PC-9 (cell line): ENCODE results near the gene IRAK2. TPM values are rescaled to one million over a fixed set of nuclear protein-coding genes. Genes with fewer than 3 reads are reported as not detected.
A peak's percentile ranks its signal among the peaks of the same experiment; 100 is the strongest.

Source experiments
- BruUV-seq: library from RNA; stranded (reverse); fragments of 400-500 nt; replicated peaks from 2 replicates; lab custom pipeline; 2021; lab: Mats Ljungman, UMichigan
- CTCF ChIA-PET: fragments of 300-600 bp; sonication (Branson Sonifier 250); formaldehyde crosslinking; loops from one replicate; lab custom pipeline; 2022; ENCODE audit warnings: antibody characterized with exemption; lab: Charles Lee
- POLR2A ChIA-PET: fragments of 300-600 bp; sonication (Branson Sonifier 250); formaldehyde crosslinking; loops from one replicate; lab custom pipeline; 2022; ENCODE audit warnings: antibody characterized with exemption; ENCODE audit not compliant: unreplicated experiment; lab: Charles Lee
- DNase-seq, 2 experiments: peaks; one replicate each; pipeline versions ENCODE4 v3.0.0 to v3.0.0-alpha.2; 2015 to 2022; ENCODE audit warnings: mixed read lengths in 1 of 2
- H2AFZ ChIP-seq: fragments of 200-600 bp; sonication (generic); 2 replicates; pipeline ENCODE4 v1.8.1; 2017; ENCODE audit warnings: antibody characterized with exemption
- H3F3A ChIP-seq: fragments of 200-600 bp; sonication (generic); 2 replicates; pipeline ENCODE4 v1.8.1; 2017; ENCODE audit warnings: antibody characterized with exemption, mild to moderate bottlenecking, low read depth; ENCODE audit not compliant: insufficient read depth
- H3K27ac ChIP-seq: fragments of 200-600 bp; sonication (generic); 2 replicates; pipeline ENCODE4 v1.6.1; 2016; ENCODE audit warnings: mixed run types
- H3K27me3 ChIP-seq: fragments of 200-600 bp; sonication (generic); 2 replicates; pipeline ENCODE4 v1.6.1; 2016; ENCODE audit warnings: low read depth, mixed run types; ENCODE audit not compliant: insufficient read depth
- H3K36me3 ChIP-seq: fragments of 200-600 bp; sonication (generic); 2 replicates; pipeline ENCODE4 v1.6.1; 2016; ENCODE audit warnings: low read depth, mixed run types
- H3K4me1 ChIP-seq: fragments of 200-600 bp; sonication (generic); replicated peaks from 2 replicates; pipeline ENCODE4 v1.6.1; 2016; ENCODE audit warnings: mixed run types; ENCODE audit not compliant: insufficient read depth
- H3K4me2 ChIP-seq: fragments of 200-600 bp; sonication (generic); 2 replicates; pipeline ENCODE4 v1.6.1; 2017; ENCODE audit warnings: mixed run types
- H3K4me3 ChIP-seq: fragments of 200-600 bp; sonication (generic); 2 replicates; pipeline ENCODE4 v1.6.1; 2016; ENCODE audit warnings: mixed run types
- H3K79me2 ChIP-seq: fragments of 200-600 bp; sonication (generic); 2 replicates; pipeline ENCODE4 v1.6.1; 2017; ENCODE audit warnings: low read depth, mixed run types
- H3K9me2 ChIP-seq: fragments of 200-600 bp; sonication (generic); 2 replicates; pipeline ENCODE4 v1.8.1; 2017; ENCODE audit warnings: mild to moderate bottlenecking; ENCODE audit not compliant: insufficient read depth
- H3K9me3 ChIP-seq: fragments of 200-600 bp; sonication (generic); 2 replicates; pipeline ENCODE4 v1.8.1; 2016; ENCODE audit warnings: low read depth; ENCODE audit not compliant: insufficient read depth
- H4K20me1 ChIP-seq: fragments of 200-600 bp; sonication (generic); 2 replicates; pipeline ENCODE4 v1.8.1; 2017; ENCODE audit not compliant: insufficient read depth
- EZH2 ChIP-seq: fragments of 200-600 bp; sonication (generic); IDR thresholded peaks from 2 replicates; pipeline ENCODE4 v1.8.0; 2017; ENCODE audit warnings: antibody characterized with exemption, low read depth
- intact Hi-C: fragments of 100-400 bp; cut with micrococcal nuclease; formaldehyde crosslinking; loops from one replicate; pipeline ENCODE4 v1.10.0; 2022; ENCODE audit not compliant: unreplicated experiment
- total RNA-seq: library from RNA; stranded (reverse); gene quantifications from 2 replicates; pipeline ENCODE4 v1.2.3, GENCODE V29; 2021
- TF ChIP-seq, protein P1 (sequence below): fragments of 200-600 bp; sonication (generic); conservative IDR thresholded peaks from 2 replicates; pipeline ENCODE4 v1.6.1; 2017; ENCODE audit warnings: mixed run types, antibody characterized with exemption, mild to moderate bottlenecking, moderate library complexity

Gene IRAK2
- total RNA-seq, 1 experiment from 2014 or later = 2.7 TPM

- H3K36me3 ChIP-seq = peaks cover 18% of the 10 kb centered on the region
- no peak overlapping the region for H2AFZ ChIP-seq
- no peaks in the 10 kb centered on the region for H3K9me3 ChIP-seq
- intact Hi-C loops = loop anchor here (2.0 kb wide), 2 partner anchors 17 to 41 kb away; partner anchors contain the start of gene IRAK2
- peaks cover 71% of the 10 kb centered on the region for H3K4me1 ChIP-seq
- H3K27ac ChIP-seq = peak overlapping the region; percentile 97
- no peaks in the 10 kb centered on the region for H4K20me1 ChIP-seq
- no peaks in the 10 kb centered on the region for H3K9me2 ChIP-seq
- no peak for TF ChIP-seq EZH2
- TF ChIP-seq, protein P1, sequence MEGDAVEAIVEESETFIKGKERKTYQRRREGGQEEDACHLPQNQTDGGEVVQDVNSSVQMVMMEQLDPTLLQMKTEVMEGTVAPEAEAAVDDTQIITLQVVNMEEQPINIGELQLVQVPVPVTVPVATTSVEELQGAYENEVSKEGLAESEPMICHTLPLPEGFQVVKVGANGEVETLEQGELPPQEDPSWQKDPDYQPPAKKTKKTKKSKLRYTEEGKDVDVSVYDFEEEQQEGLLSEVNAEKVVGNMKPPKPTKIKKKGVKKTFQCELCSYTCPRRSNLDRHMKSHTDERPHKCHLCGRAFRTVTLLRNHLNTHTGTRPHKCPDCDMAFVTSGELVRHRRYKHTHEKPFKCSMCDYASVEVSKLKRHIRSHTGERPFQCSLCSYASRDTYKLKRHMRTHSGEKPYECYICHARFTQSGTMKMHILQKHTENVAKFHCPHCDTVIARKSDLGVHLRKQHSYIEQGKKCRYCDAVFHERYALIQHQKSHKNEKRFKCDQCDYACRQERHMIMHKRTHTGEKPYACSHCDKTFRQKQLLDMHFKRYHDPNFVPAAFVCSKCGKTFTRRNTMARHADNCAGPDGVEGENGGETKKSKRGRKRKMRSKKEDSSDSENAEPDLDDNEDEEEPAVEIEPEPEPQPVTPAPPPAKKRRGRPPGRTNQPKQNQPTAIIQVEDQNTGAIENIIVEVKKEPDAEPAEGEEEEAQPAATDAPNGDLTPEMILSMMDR = no peak
- peaks cover 71% of the 10 kb centered on the region for H3F3A ChIP-seq
- BruUV-seq = no TSS peak
- DNase-seq = peak; percentile 76 to 86
- peak overlapping the region; percentile 75 for H3K4me2 ChIP-seq
- peaks cover 20% of the 10 kb centered on the region; the same call in 1 of the 2 replicates for H3K79me2 ChIP-seq
- H3K4me3 ChIP-seq = no peak overlapping the region
- CTCF ChIA-PET = interaction anchor here (0.6 to 1.0 kb wide), 2 partner anchors 17 to 360 kb away, joined by 4 to 6 read pairs; no protein-coding TSS in a partner anchor
- POLR2A ChIA-PET = interaction anchor here (0.6 to 0.7 kb wide), 3 partner anchors 14 to 111 kb away, joined by 4 to 6 read pairs (median 6); no protein-coding TSS in a partner anchor
- no peaks in the 10 kb centered on the region for H3K27me3 ChIP-seq
These were observed 40.9 kb downstream of the IRAK2 start for GRCh38 chr3:10205451-10206165.

- Histone ChIP-seq H3K27ac (peak overlapping the region; percentile 97), H3F3A (peaks cover 67% of the 10 kb centered on the region), H3K4me3 (no peak overlapping the region), H2AFZ (no peak overlapping the region), H3K36me3 (peaks cover 13% of the 10 kb centered on the region), H3K9me2 (no peaks in the 10 kb centered on the region), H4K20me1 (no peaks in the 10 kb centered on the region), H3K9me3 (no peaks in the 10 kb centered on the region), H3K4me2 (peak overlapping the region; percentile 75), H3K27me3 (no peaks in the 10 kb centered on the region), H3K4me1 (peaks cover 71% of the 10 kb centered on the region), H3K79me2 (peaks cover 17% of the 10 kb centered on the region; the same call in 1 of the 2 replicates)
- TF ChIP-seq, protein P1 = no peak
- no peak for TF ChIP-seq EZH2
- ChIA-PET CTCF (interaction anchor here (0.6 to 1.0 kb wide), 2 partner anchors 16 to 360 kb away, joined by 4 to 6 read pairs; no protein-coding TSS in a partner anchor), POLR2A (interaction anchor here (0.6 to 0.7 kb wide), 3 partner anchors 14 to 112 kb away, joined by 4 to 6 read pairs (median 6); no protein-coding TSS in a partner anchor)
- intact Hi-C loops = no loop called here
- no peak for DNase-seq
- BruUV-seq = TSS peak; percentile 65
These were observed 41.4 kb downstream of the IRAK2 start for GRCh38 chr3:10206166-10206511.

DNA sequence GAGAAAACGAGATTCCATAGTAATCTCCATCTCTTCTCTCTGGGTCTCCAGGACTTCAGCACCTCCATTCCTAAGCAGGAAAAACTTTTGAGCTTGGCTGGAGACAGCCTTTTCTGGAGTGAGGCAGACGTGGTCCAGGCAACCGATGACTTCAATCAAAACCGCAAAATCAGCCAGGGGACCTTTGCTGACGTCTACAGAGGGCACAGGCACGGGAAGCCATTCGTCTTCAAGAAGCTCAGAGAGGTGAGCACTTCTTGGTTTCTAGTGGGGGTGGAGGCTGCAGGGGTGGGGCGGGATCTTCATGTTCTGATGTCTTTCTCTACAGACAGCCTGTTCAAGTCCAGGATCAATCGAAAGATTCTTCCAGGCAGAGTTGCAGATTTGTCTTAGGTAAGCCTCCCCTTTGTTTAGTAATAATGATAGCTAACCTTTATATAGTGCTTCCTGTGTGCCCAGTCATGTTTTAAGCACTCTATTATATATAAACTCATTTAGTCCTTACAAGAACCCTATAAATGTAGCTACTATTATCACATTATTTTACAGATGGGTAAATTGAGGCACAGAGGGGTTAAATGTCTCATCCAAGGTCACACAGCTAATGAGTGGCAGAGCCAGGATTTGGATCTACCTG lies 48.6 kb downstream of the IRAK2 start:
- BruUV-seq = no TSS peak
- POLR2A ChIA-PET = no interaction called here
- DNase-seq = no peak

More for the DNA sequence above, 48.6 kb downstream of the IRAK2 start:
- no peak overlapping the region for H3K4me3 ChIP-seq
- CTCF ChIA-PET = interaction anchor here (0.6 kb wide), 1 partner anchor 191 kb away, joined by 6 read pairs; no protein-coding TSS in a partner anchor
- no peak overlapping the region for H3K27ac ChIP-seq
- H3F3A ChIP-seq = peaks cover 11% of the 10 kb centered on the region; the same call in 1 of the 2 replicates
- TF ChIP-seq EZH2 = no peak
- TF ChIP-seq, protein P1 = no peak
- no peak overlapping the region for H2AFZ ChIP-seq
- H3K4me1 ChIP-seq = no peaks in the 10 kb centered on the region
- peaks cover 27% of the 10 kb centered on the region for H3K36me3 ChIP-seq
- peaks cover 7% of the 10 kb centered on the region; the same call in 1 of the 2 replicates for H3K9me3 ChIP-seq
- no peaks in the 10 kb centered on the region for H4K20me1 ChIP-seq
- H3K4me2 ChIP-seq = no peak overlapping the region
- no peaks in the 10 kb centered on the region for H3K27me3 ChIP-seq
- no peaks in the 10 kb centered on the region for H3K9me2 ChIP-seq
- H3K79me2 ChIP-seq = 0 out of 2 replicates have a peak, but pooled peaks cover 1% of the 10 kb centered on the region
- intact Hi-C loops = no loop called here
